Lung (tissue), 12 donors: ENCODE results near the gene FILIP1. TPM values are rescaled to one million over a fixed set of nuclear protein-coding genes. Genes with fewer than 3 reads are reported as not detected.

Experiments used
- ATAC-seq: fragments of 200-7000 bp; cut with Tn5 transposase; one replicate; pipeline ENCODE4 v1.9.1; 2020; ENCODE audit warnings: moderate number of reproducible peaks; ENCODE audit not compliant: insufficient read depth, low FRiP score
- DNase-seq, 3 donors: peaks; one replicate each; pipeline ENCODE4 v3.0.0-alpha.2; 2013 to 2017
- H3K27ac ChIP-seq, 2 donors: one replicate each; pipeline ENCODE4 v1.5.1; 2013; ENCODE audit warnings: mild to moderate bottlenecking in 2 of 2, moderate library complexity in 2 of 2, control low read depth in 1 of 2, inconsistent platforms in 1 of 2, low read depth in 1 of 2, low read length in 1 of 2
- H3K27me3 ChIP-seq, 3 donors: one replicate each; pipeline ENCODE4 v1.5.1; 2013; ENCODE audit warnings: low read length in 2 of 3; ENCODE audit not compliant: control insufficient read depth in 3 of 3, insufficient read depth in 3 of 3
- H3K36me3 ChIP-seq, 4 donors: one replicate each; pipeline ENCODE4 v1.5.1; 2013; ENCODE audit warnings: low read length in 4 of 4, mild to moderate bottlenecking in 1 of 4, moderate library complexity in 1 of 4; ENCODE audit not compliant: control insufficient read depth in 4 of 4, insufficient read depth in 4 of 4
- H3K4me1 ChIP-seq, 5 donors: one replicate each; pipeline ENCODE4 v1.5.1; 2013; ENCODE audit warnings: low read length in 5 of 5, mild to moderate bottlenecking in 2 of 5, moderate library complexity in 1 of 5; ENCODE audit not compliant: control insufficient read depth in 5 of 5, insufficient read depth in 5 of 5
- H3K4me3 ChIP-seq: one replicate; pipeline ENCODE4 v1.5.1; 2013; ENCODE audit warnings: mild to moderate bottlenecking, control low read depth, moderate library complexity
- H3K9ac ChIP-seq, 2 donors: one replicate each; pipeline ENCODE4 v1.5.1; 2013; ENCODE audit warnings: low read length in 2 of 2, control low read depth in 1 of 2; ENCODE audit not compliant: insufficient read depth in 1 of 2
- H3K9me3 ChIP-seq, 4 donors: one replicate each; pipeline ENCODE4 v1.5.1; 2013; ENCODE audit warnings: low read length in 3 of 4, mild to moderate bottlenecking in 1 of 4, moderate library complexity in 1 of 4; ENCODE audit not compliant: control insufficient read depth in 4 of 4, insufficient read depth in 3 of 4
- WGBS, 2 donors: extraction: QIAGEN DNeasy Blood & Tissue Kit; methylation state at CpG; one replicate each; pipeline ENCODE4 v1.1.7; 2013; 5-methylcytosine and 5-hydroxymethylcytosine counted together
- polyA plus RNA-seq, 2 donors: library from polyadenylated mRNA; stranded (reverse); fragments of 200-250 nt; gene quantifications; one replicate each; pipeline ENCODE4 v1.2.1, GENCODE V29; 2013
- total RNA-seq, 2 donors: library from RNA; depleted of rRNA in 1 of 2; stranded (reverse); fragments of >200 nt in 1 of 2; gene quantifications; one replicate each; pipeline ENCODE4 v1.2.1, GENCODE V29; 2014 to 2021
- TF ChIP-seq, protein P1 (sequence below): IDR thresholded peaks from 2 replicates; pipeline ENCODE4 v1.5.1; 2012; ENCODE audit warnings: mild to moderate bottlenecking; ENCODE audit errors: control extremely low read depth, extremely low read depth
- donor health status: control.
- donor health status: control.
- donor health status: Bipolar disorder and iron deficiency.
- donor health status: healthy.
- donor health status: DM: yes; HTN: yes; CAD: no.

The FILIP1 gene
- total and polyA plus RNA-seq, 4 donors, result 5.6 to 24.1 (median 11.1) TPM

DNA sequence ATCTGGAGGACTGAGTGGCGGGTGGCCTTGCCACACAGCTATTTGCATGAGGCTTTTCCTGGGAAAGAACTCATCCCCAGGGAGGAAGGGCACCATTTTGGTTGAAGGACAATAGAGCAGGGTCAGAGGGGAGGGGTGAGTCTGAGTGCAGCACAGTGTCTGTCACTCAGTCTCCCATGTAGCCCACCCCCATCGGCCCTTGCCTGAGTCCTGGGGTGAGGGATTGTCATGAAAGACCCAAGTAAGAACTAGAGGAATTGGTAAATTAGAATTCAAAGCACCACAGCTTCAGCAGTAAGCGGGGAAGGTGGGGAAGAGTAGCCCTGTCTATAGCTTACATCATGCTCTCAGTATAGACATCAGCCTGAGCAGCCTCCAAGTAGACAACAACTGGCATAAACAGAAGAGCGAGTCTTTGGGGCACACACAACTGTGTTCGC is 118.6 kb downstream of the FILIP1 start:
- Histone ChIP-seq H3K36me3 (peaks cover 0 to 1% (median 0%) of the 10 kb centered on the region in 4 donors), H3K9me3 (no peaks in the 10 kb centered on the region), H3K27ac (no peak overlapping the region), H3K27me3 (no peaks in the 10 kb centered on the region), H3K9ac (no peak overlapping the region), H3K4me3 (no peak overlapping the region), H3K4me1 (peaks cover 0 to 19% (median 1%) of the 10 kb centered on the region in 5 donors)
- DNase-seq (no peak), ATAC-seq (no peak)
- 88 to 91% methylated on average over 5 of the region's 5 CpGs for WGBS, 2 donors
- TF ChIP-seq, protein P1, sequence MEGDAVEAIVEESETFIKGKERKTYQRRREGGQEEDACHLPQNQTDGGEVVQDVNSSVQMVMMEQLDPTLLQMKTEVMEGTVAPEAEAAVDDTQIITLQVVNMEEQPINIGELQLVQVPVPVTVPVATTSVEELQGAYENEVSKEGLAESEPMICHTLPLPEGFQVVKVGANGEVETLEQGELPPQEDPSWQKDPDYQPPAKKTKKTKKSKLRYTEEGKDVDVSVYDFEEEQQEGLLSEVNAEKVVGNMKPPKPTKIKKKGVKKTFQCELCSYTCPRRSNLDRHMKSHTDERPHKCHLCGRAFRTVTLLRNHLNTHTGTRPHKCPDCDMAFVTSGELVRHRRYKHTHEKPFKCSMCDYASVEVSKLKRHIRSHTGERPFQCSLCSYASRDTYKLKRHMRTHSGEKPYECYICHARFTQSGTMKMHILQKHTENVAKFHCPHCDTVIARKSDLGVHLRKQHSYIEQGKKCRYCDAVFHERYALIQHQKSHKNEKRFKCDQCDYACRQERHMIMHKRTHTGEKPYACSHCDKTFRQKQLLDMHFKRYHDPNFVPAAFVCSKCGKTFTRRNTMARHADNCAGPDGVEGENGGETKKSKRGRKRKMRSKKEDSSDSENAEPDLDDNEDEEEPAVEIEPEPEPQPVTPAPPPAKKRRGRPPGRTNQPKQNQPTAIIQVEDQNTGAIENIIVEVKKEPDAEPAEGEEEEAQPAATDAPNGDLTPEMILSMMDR, result no peak

DNA sequence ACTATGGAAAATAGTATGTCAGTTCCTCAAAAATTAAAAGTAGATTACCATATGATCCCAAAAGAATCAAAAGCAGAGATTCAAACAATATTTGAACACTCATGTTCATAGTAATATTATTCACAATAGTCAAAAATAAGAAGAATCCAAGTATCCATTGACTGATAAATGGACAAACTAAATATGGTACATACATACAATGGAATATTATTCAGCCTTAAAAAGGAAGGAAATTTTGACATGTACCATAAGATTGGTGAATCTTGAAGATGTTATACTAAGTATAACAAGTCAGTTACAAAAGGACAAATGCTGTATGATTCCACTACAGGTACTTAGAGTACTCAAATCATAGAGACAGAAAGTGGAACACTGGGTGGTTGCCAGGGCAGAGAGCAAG is 120.7 kb downstream of the FILIP1 start:
- no peak for ATAC-seq
- Histone ChIP-seq H3K9ac (no peak overlapping the region), H3K27ac (no peak overlapping the region), H3K4me1 (peaks cover 3 to 31% (median 10%) of the 10 kb centered on the region in 5 donors), H3K9me3 (no peaks in the 10 kb centered on the region), H3K36me3 (peaks cover 0 to 2% (median 0%) of the 10 kb centered on the region in 4 donors), H3K27me3 (no peaks in the 10 kb centered on the region), H3K4me3 (no peak overlapping the region)
- no peak for DNase-seq
- TF ChIP-seq, protein P1, result no peak

DNA sequence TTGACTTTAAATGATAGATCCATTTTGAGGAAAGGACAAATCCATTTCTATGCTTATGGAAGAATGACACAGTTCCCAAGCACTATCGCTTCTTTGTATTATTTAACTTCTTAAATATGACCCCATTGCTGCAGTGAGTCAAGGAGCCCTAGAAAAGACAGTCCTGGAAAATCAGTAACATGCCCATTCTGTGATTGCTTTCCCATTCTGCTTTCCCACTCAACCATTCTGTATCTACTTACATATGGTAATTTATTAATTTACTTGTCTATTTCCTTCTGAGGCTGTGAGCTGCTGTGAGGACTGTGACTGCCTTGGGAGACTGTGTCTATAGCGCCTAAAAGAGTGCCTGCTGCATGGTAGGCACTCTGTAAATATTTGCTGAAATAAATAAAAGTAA is 123.6 kb downstream of the FILIP1 start:
- H3K27ac ChIP-seq, result peak overlapping the region; percentile 3 to 50
- H3K27me3 ChIP-seq, result no peaks in the 10 kb centered on the region
- no peaks in the 10 kb centered on the region for H3K9me3 ChIP-seq
- peaks cover 1 to 23% (median 13%) of the 10 kb centered on the region in 5 donors for H3K4me1 ChIP-seq
- TF ChIP-seq, protein P1, result no peak
- peaks cover 0 to 2% (median 0%) of the 10 kb centered on the region in 4 donors for H3K36me3 ChIP-seq
- DNase-seq, result no peak
- no peak overlapping the region for H3K4me3 ChIP-seq
- peak overlapping the region in 1 of 2 donors; percentile 20 for H3K9ac ChIP-seq
- WGBS, 2 donors, result 81 to 88% methylated on average over 2 of the region's 2 CpGs
- no peak for ATAC-seq

DNA sequence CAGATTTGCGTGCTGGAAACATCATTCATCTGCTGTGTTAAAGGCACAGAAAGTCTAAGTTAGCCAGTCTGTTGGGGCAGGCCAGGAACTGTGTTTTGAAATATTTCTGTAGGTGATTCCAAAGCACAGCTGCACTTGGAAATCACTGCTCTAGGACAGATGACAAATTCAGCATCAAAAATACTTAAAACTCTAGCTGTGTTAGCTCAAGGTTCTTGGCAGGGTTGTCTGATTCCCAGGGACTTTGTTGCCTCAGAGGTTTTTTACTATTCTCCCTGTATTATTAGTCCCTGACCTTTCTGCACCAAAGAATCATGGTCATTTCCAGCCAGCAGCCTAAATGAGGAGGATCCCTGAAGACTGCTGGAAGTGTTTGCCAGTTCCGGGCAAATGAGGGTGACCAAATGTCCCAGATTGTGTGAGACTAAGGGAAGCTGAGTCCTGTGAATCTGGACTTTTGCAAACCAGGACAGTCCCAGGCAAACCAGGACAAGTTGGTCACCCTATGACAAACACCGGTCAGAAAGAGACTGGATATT is 124.7 kb downstream of the FILIP1 start:
- DNase-seq (peak in 1 of 3 donors; percentile 37), ATAC-seq (no peak)
- peaks cover 0 to 3% (median 1%) of the 10 kb centered on the region in 4 donors for H3K36me3 ChIP-seq
- H3K9me3 ChIP-seq, result no peaks in the 10 kb centered on the region
- peaks cover 1 to 23% (median 15%) of the 10 kb centered on the region in 5 donors for H3K4me1 ChIP-seq
- no peak overlapping the region for H3K4me3 ChIP-seq
- peak overlapping the region in 1 of 2 donors; percentile 10 for H3K9ac ChIP-seq
- H3K27ac ChIP-seq, result peak overlapping the region; percentile 67 to 82
- WGBS, 2 donors, result 80 to 87% methylated on average over 3 of the region's 3 CpGs
- H3K27me3 ChIP-seq, result no peaks in the 10 kb centered on the region
- TF ChIP-seq, protein P1, result no peak
